A549 (cell line): ENCODE data around the gene RPL3.

Experiments
- EP300 ChIP-seq, 2 experiments: fragments of >200 bp; sonication (Bioruptor Twin); formaldehyde crosslinking; IDR thresholded peaks; 2 replicates in 1 of 2; 3 replicates in 1 of 2; pipeline ENCODE4 v1.6.1; 2016 to 2017
- POLR2A ChIP-seq: IDR thresholded peaks from 2 replicates; pipeline ENCODE4 v1.6.1; 2012; ENCODE audit warnings: mild to moderate bottlenecking, low read length
- RAD21 ChIP-seq, 2 experiments: fragments of >200 bp in 1 of 2; sonication (Bioruptor Twin) in 1 of 2; formaldehyde crosslinking in 1 of 2; IDR thresholded peaks in 1 of 2; conservative IDR thresholded peaks in 1 of 2; 2 replicates in 1 of 2; 3 replicates in 1 of 2; pipeline ENCODE4 v1.6.1; 2012 to 2018; ENCODE audit warnings: inconsistent platforms in 1 of 2
- ZC3H11A ChIP-seq: fragments of 450-650 bp; IDR thresholded peaks from 2 replicates; pipeline ENCODE4 v1.6.1; 2014; ENCODE audit warnings: antibody characterized with exemption, mild to moderate bottlenecking
- TF ChIP-seq, protein P1 (sequence below): fragments of >200 bp; sonication (Bioruptor Twin); formaldehyde crosslinking; IDR thresholded peaks from 3 replicates; pipeline ENCODE4 v1.5.1; 2016

DNA sequence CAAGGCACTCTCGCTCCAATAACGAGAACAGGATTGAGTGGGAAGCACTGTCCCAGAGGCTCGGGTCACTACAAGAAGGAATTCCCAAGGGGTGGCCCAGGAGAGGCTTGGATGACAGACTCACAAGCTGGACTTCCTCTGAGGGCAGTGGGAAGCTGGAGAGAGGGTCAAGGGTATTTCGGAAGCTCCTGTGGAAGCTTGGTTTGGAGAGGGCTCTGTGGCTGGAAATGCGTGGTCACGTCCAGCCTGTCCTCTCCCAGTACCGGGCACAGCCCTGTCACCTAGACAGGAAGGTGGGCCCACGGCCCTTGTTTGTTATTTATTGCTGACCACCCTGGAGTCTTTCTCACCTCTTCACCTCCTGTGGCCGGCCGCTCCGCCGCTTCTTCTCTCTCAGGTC is 35.7 kb upstream of the RPL3 start:
- TF ChIP-seq EP300 (IDR thresholded peaks at IDR 0.05) (no peak), POLR2A (no peak), ZC3H11A (no peak), RAD21 (conservative IDR thresholded peaks at IDR 0.05 in 1 of 2, IDR thresholded peaks at IDR 0.05 in 1 of 2) (no peak)
- TF ChIP-seq, protein P1, sequence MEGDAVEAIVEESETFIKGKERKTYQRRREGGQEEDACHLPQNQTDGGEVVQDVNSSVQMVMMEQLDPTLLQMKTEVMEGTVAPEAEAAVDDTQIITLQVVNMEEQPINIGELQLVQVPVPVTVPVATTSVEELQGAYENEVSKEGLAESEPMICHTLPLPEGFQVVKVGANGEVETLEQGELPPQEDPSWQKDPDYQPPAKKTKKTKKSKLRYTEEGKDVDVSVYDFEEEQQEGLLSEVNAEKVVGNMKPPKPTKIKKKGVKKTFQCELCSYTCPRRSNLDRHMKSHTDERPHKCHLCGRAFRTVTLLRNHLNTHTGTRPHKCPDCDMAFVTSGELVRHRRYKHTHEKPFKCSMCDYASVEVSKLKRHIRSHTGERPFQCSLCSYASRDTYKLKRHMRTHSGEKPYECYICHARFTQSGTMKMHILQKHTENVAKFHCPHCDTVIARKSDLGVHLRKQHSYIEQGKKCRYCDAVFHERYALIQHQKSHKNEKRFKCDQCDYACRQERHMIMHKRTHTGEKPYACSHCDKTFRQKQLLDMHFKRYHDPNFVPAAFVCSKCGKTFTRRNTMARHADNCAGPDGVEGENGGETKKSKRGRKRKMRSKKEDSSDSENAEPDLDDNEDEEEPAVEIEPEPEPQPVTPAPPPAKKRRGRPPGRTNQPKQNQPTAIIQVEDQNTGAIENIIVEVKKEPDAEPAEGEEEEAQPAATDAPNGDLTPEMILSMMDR, result no peak
